ENCODE results near the gene SLC35B4. TPM values are rescaled to one million over a fixed set of nuclear protein-coding genes. Genes with fewer than 3 reads are reported as not detected.

SLC35B4 gene
- total RNA-seq, 1 donor from 2014 or later, result 5.8 TPM

- ATAC-seq (ENCODE audit: poor library complexity) (no peak), DNase-seq (no peak)
- intact Hi-C loops (cut with DNase I), result no loop called here
These were observed 62.4 kb downstream of the SLC35B4 start for GRCh38 chr7:134254311-134254710.

- no peak for DNase-seq
- no peak for ATAC-seq (ENCODE audit: poor library complexity)
- intact Hi-C loops (cut with DNase I), result no loop called here
These were observed 68.5 kb downstream of the SLC35B4 start for GRCh38 chr7:134248196-134248595.

- ATAC-seq (ENCODE audit: poor library complexity), result no peak
- DNase-seq, result no peak
- intact Hi-C loops (cut with DNase I), result no loop called here
These were observed 70.0 kb downstream of the SLC35B4 start for GRCh38 chr7:134246761-134247160.

- ATAC-seq (ENCODE audit: poor library complexity), result no peak
- DNase-seq, result no peak
- intact Hi-C loops (cut with DNase I), result no loop called here
These were observed 70.4 kb downstream of the SLC35B4 start for GRCh38 chr7:134246347-134246746.

GRCh38 chr7:134245253-134245652 lies 71.5 kb downstream of the SLC35B4 start:
- no peak for ATAC-seq (ENCODE audit: poor library complexity)
- intact Hi-C loops (cut with DNase I), result no loop called here
- no peak for DNase-seq

Other genes starting within 250 kb of the SLC35B4 start
- gene LRGUK, start 189.6 kb downstream of the SLC35B4 start, total RNA-seq, result 0.16 TPM
- 208 TPM for gene AKR1B1, start 142.2 kb upstream of the SLC35B4 start, total RNA-seq
- gene AKR1B10, start 210.6 kb upstream of the SLC35B4 start, total RNA-seq, result 0.40 TPM
- not detected for gene AKR1B15, start 232.2 kb upstream of the SLC35B4 start, total RNA-seq

All from Right ventricle myocardium superior (tissue), 1 donor.